Breast epithelium (tissue), 4 donors: ENCODE measurements around the gene TBC1D10A. TPM values are rescaled to one million over a fixed set of nuclear protein-coding genes. Genes with fewer than 3 reads are reported as not detected.
A peak's percentile ranks its signal among the peaks of the same experiment; 100 is the strongest.

ENCODE experiments used
- DNase-seq, 2 donors: peaks; one replicate each; pipeline ENCODE4 v3.0.0-alpha.2; 2019; ENCODE audit warnings: low spot score in 2 of 2
- H3K27ac ChIP-seq, 2 donors: fragments of 200-600 bp; sonication (generic) in 1 of 2; one replicate each; pipeline ENCODE4 v1.5.1; 2016 to 2019; ENCODE audit warnings: mild to moderate bottlenecking in 1 of 2
- H3K27me3 ChIP-seq, 2 donors: fragments of 200-600 bp; sonication (generic) in 1 of 2; one replicate each; pipeline versions ENCODE4 v1.5.1 to v1.6.0; 2017 to 2019; ENCODE audit warnings: control low read depth in 1 of 2, mild to moderate bottlenecking in 1 of 2
- H3K36me3 ChIP-seq: fragments of 200-600 bp; one replicate; pipeline ENCODE4 v1.5.1; 2019
- H3K4me1 ChIP-seq, 2 donors: fragments of 200-600 bp; sonication (generic); one replicate each; pipeline ENCODE4 v1.5.1; 2016 to 2019; ENCODE audit warnings: control low read depth in 1 of 2
- H3K4me3 ChIP-seq, 3 donors: fragments of 200-600 bp; sonication (generic); 1 replicate in 2 of 3; 2 replicates in 1 of 3; pipeline ENCODE4 v1.5.1; 2016 to 2019; ENCODE audit warnings: mild to moderate bottlenecking in 3 of 3, moderate library complexity in 2 of 3
- H3K9me3 ChIP-seq, 2 donors: fragments of 200-600 bp; sonication (generic) in 1 of 2; one replicate each; pipeline ENCODE4 v1.5.1; 2016 to 2019; ENCODE audit warnings: control low read depth in 1 of 2
- CTCF ChIP-seq, 3 donors: fragments of 450-650 bp; IDR thresholded peaks; one replicate each; pipeline ENCODE4 v1.5.1; 2016 to 2017; ENCODE audit warnings: antibody characterized with exemption in 3 of 3, mild to moderate bottlenecking in 3 of 3, moderate library complexity in 3 of 3
- POLR2A ChIP-seq: fragments of 450-650 bp; IDR thresholded peaks from one replicate; pipeline ENCODE4 v1.6.1; 2016; ENCODE audit warnings: antibody characterized with exemption, mild to moderate bottlenecking, moderate library complexity
- POLR2AphosphoS5 ChIP-seq, 3 donors: sonication (generic); formaldehyde crosslinking; IDR thresholded peaks; one replicate each; pipeline ENCODE4 v1.6.1; 2017; ENCODE audit warnings: antibody characterized with exemption in 3 of 3
- intact Hi-C: fragments of 100-400 bp; cut with DNase I; formaldehyde crosslinking; loops from one replicate; pipeline ENCODE4 v1.15.1; 2023; ENCODE audit warnings: low total_unique reads
- total RNA-seq, 3 donors: library from RNA; depleted of rRNA; stranded (reverse); fragments of >200 nt; gene quantifications; one replicate each; pipeline ENCODE4 v1.1.0, GENCODE V29; 2016

Gene TBC1D10A
- total RNA-seq, 3 donors from 2014 or later: 25.0 to 50.1 (median 32.4) TPM

DNA sequence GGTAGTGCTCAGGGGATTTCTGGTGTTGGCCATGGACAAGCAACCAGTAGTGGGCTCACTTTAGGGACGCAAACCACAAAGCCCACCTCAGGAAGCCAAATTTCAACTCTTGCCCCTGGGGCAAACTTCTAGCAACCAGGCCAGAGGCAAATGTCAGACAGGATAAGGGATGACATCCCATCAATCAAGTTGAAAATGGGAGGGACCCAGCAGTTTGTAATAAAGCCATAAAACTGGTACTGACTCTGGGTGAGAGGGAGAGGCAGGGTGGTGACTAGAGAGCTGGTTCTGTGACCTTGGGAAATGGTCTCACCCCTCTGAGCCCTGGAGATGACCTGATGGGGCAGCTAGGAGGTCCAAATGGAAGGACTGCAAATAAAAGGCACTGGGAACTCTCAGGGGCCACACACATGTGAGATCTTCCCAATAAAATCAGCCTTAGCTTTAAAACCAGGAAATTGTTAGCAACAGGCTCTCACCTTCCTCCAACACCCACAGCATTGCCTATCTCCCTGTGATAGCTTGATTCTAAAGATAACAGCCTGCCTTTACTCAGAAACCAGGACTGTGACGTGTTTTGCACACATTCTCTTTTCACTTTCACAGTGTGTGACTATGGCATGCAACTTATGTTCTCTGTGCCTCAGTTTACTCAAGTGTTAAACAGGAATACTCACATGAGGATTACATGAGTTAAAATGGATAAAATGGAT lies 6.4 kb upstream of the TBC1D10A start:
- no peaks in the 10 kb centered on the region for H3K9me3 ChIP-seq
- intact Hi-C loops: no loop called here
- H3K4me1 ChIP-seq: peaks cover 0 to 12% of the 10 kb centered on the region in 2 donors
- H3K4me3 ChIP-seq: no peak overlapping the region
- no peak for TF ChIP-seq CTCF (IDR thresholded peaks at IDR 0.05)
- no peak for TF ChIP-seq POLR2AphosphoS5 (IDR thresholded peaks at IDR 0.05)
- no peak for TF ChIP-seq POLR2A
- H3K36me3 ChIP-seq: peaks cover 23% of the 10 kb centered on the region
- DNase-seq: no peak
- peak overlapping the region; percentile 49 to 62 for H3K27ac ChIP-seq
- H3K27me3 ChIP-seq: no peaks in the 10 kb centered on the region

DNA sequence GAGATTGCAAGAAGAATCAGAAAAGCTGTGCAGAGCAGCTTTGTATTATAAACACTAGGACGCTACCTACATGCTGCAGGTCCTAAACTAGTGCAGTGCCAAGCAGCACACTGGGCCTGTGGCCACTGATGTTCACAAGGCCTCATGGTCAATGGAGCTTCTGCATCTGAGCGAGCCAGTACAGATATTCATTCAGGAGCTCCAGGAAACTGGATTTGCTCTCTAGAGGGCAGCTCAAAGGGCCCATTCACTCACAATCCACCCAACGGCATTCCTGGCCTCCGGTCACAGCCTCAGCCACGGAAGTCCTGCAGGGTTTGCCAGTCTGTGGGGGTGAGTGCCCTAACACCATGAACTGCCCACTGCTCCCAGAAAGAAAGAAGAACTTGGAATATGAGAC lies 5.8 kb upstream of the TBC1D10A start:
- Histone ChIP-seq H3K27ac (peak overlapping the region; percentile 49 to 62), H3K36me3 (peaks cover 22% of the 10 kb centered on the region), H3K9me3 (no peaks in the 10 kb centered on the region), H3K4me1 (peaks cover 0 to 13% of the 10 kb centered on the region in 2 donors), H3K27me3 (no peaks in the 10 kb centered on the region), H3K4me3 (no peak overlapping the region)
- intact Hi-C loops: no loop called here
- no peak for TF ChIP-seq CTCF (IDR thresholded peaks at IDR 0.05)
- no peak for TF ChIP-seq POLR2A
- TF ChIP-seq POLR2AphosphoS5 (IDR thresholded peaks at IDR 0.05): no peak
- DNase-seq: no peak

GRCh38 chr22:30328466-30329049 lies 1.8 kb upstream of the TBC1D10A start:
- H3K4me1 ChIP-seq: peaks cover 6 to 33% of the 10 kb centered on the region in 2 donors
- peak overlapping the region; percentile 93 to 95 for H3K27ac ChIP-seq
- no peaks in the 10 kb centered on the region for H3K36me3 ChIP-seq
- no peak for TF ChIP-seq POLR2AphosphoS5 (IDR thresholded peaks at IDR 0.05)
- no peak for TF ChIP-seq POLR2A
- TF ChIP-seq CTCF (IDR thresholded peaks at IDR 0.05): no peak
- no peak for DNase-seq
- intact Hi-C loops: no loop called here
- no peak overlapping the region for H3K4me3 ChIP-seq
- no peaks in the 10 kb centered on the region for H3K27me3 ChIP-seq
- no peaks in the 10 kb centered on the region for H3K9me3 ChIP-seq

DNA sequence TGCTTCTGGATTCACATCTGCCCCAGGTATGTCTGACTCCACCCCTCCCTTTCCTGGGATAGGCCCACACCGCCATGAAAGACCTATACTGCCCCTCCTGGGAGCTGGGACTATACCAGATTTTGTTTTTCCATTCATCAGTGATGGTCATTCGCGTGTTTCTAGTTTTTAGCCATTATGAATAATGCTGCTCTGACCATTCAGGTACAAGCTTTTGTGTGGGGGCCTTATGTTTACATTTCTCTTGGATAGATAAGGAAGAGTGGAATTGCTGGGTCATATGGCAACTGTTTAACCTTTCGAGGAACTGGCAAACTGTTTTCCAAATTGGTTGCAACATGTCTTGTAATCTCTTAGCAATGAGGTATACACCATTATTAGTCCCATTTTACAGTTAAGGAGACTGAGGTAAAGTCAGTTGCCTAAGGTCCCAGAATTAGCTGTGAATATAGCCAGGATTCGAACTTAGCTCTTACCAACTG lies 1.2 kb upstream of the TBC1D10A start:
- no peak for DNase-seq
- TF ChIP-seq POLR2A: no peak
- no peak for TF ChIP-seq CTCF (IDR thresholded peaks at IDR 0.05)
- no peak for TF ChIP-seq POLR2AphosphoS5 (IDR thresholded peaks at IDR 0.05)
- Histone ChIP-seq H3K27ac (peak overlapping the region; percentile 93 to 95), H3K4me1 (peaks cover 6 to 29% of the 10 kb centered on the region in 2 donors), H3K27me3 (no peaks in the 10 kb centered on the region), H3K4me3 (no peak overlapping the region), H3K36me3 (no peaks in the 10 kb centered on the region), H3K9me3 (no peaks in the 10 kb centered on the region)
- intact Hi-C loops: no loop called here

- H3K4me3 ChIP-seq: peak overlapping the region; percentile 97 to 99 (median 97)
- DNase-seq: peak in 1 of 2 donors; percentile 45
- no peaks in the 10 kb centered on the region for H3K9me3 ChIP-seq
- no peaks in the 10 kb centered on the region for H3K27me3 ChIP-seq
- TF ChIP-seq CTCF (IDR thresholded peaks at IDR 0.05) (no peak), POLR2A (no peak), POLR2AphosphoS5 (IDR thresholded peaks at IDR 0.05) (no peak)
- no peaks in the 10 kb centered on the region for H3K36me3 ChIP-seq
- intact Hi-C loops: no loop called here
- peak overlapping the region; percentile 93 to 95 for H3K27ac ChIP-seq
- H3K4me1 ChIP-seq: peaks cover 6 to 25% of the 10 kb centered on the region in 2 donors
Observed at GRCh38 chr22:30326255-30326705, 461 bp downstream of the TBC1D10A start.
